HEK293 (cell line): ENCODE results near the gene WNT9B.

Experiments used
- GLI4 ChIP-seq: fragments of 450-650 bp; formaldehyde crosslinking; IDR thresholded peaks from 2 replicates; pipeline ENCODE4 v1.5.1; 2016; ENCODE audit warnings: missing biosample characterization, missing genetic modification characterization
- REST ChIP-seq: fragments of 450-650 bp; formaldehyde crosslinking; IDR thresholded peaks from 2 replicates; pipeline ENCODE4 v1.5.1; 2016; ENCODE audit warnings: missing biosample characterization, missing genetic modification characterization
- TCF7L2 ChIP-seq: IDR thresholded peaks from 2 replicates; pipeline ENCODE4 v1.6.1; 2011; ENCODE audit warnings: low read depth, mild to moderate bottlenecking, inconsistent platforms, low read length, moderate library complexity, borderline replicate concordance
- ZFP3 ChIP-seq: fragments of 450-650 bp; formaldehyde crosslinking; IDR thresholded peaks from 2 replicates; pipeline ENCODE4 v1.5.1; 2016; ENCODE audit warnings: low read depth, missing biosample characterization, missing genetic modification characterization
- ZNF530 ChIP-seq: fragments of 450-650 bp; formaldehyde crosslinking; IDR thresholded peaks from 2 replicates; pipeline ENCODE4 v1.5.1; 2016; ENCODE audit warnings: low read depth, missing biosample characterization, missing genetic modification characterization
- ZNF747 ChIP-seq: fragments of 450-650 bp; formaldehyde crosslinking; IDR thresholded peaks from 2 replicates; pipeline ENCODE4 v1.5.1; 2016; ENCODE audit warnings: missing biosample characterization, missing genetic modification characterization
- TF ChIP-seq, protein P1 (sequence below): fragments of 450-650 bp; formaldehyde crosslinking; IDR thresholded peaks from 2 replicates; pipeline ENCODE4 v1.5.1; 2016; ENCODE audit warnings: missing biosample characterization, missing genetic modification characterization

DNA sequence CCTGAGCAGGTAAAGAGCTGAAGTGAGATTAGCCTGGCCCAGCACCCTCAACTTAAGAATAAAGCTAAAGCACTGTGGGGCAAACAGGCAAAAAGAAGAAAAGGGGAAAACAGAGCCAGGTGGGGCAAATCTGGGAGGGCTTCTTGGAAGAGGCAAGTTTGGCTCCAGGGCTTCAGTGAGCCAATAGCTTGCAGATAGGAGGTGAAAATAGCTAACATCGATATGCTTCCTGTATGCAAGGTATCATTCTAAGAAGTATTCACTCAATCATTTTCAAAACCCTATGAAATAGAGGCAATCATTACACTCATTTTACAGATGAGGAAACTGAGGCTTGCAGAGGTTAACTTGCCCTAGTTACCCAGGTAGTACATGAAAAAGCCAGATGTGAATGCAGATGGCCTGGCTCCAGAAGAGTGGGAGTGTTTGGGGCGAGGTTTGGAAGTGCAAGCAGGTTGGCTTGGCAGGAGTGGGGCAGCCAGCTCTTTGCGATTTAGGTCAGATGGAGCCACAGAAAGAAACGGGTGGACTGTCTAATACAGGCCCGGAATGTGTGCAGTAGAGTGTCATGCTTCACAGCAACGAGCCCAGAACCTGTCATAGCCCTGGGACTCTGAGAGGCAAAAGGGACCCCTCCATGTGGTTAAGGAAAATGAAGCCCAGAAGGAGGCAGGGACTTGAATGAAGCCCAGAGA, 38.6 kb upstream of the WNT9B start:
- TF ChIP-seq ZFP3 (no peak), ZNF530 (tag by site-specific recombination) (no peak), GLI4 (no peak), REST (tag by site-specific recombination) (no peak), TCF7L2 (no peak), ZNF747 (tag by site-specific recombination) (no peak)
- TF ChIP-seq, protein P1, sequence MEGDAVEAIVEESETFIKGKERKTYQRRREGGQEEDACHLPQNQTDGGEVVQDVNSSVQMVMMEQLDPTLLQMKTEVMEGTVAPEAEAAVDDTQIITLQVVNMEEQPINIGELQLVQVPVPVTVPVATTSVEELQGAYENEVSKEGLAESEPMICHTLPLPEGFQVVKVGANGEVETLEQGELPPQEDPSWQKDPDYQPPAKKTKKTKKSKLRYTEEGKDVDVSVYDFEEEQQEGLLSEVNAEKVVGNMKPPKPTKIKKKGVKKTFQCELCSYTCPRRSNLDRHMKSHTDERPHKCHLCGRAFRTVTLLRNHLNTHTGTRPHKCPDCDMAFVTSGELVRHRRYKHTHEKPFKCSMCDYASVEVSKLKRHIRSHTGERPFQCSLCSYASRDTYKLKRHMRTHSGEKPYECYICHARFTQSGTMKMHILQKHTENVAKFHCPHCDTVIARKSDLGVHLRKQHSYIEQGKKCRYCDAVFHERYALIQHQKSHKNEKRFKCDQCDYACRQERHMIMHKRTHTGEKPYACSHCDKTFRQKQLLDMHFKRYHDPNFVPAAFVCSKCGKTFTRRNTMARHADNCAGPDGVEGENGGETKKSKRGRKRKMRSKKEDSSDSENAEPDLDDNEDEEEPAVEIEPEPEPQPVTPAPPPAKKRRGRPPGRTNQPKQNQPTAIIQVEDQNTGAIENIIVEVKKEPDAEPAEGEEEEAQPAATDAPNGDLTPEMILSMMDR (tag by site-specific recombination): no peak
